Endothelial cell (in vitro differentiated cells): Measurements from ENCODE around the gene SMPD1. TPM values are rescaled to one million over a fixed set of nuclear protein-coding genes. Genes with fewer than 3 reads are reported as not detected.

ENCODE experiments used
- DNase-seq: peaks from one replicate; pipeline ENCODE4 v3.0.0; 2021; ENCODE audit warnings: low spot score
- H3K27ac Mint-ChIP-seq: one replicate; pipeline ENCODE4 v1.8.0; 2021; ENCODE audit warnings: mixed read lengths, inconsistent platforms; ENCODE audit not compliant: unreplicated experiment
- H3K27me3 Mint-ChIP-seq: one replicate; pipeline ENCODE4 v1.8.0; 2021; ENCODE audit warnings: mild to moderate bottlenecking, moderate library complexity, mixed read lengths, inconsistent platforms; ENCODE audit not compliant: unreplicated experiment
- H3K36me3 Mint-ChIP-seq: one replicate; pipeline ENCODE4 v1.8.0; 2021; ENCODE audit warnings: mild to moderate bottlenecking, low read depth, mixed read lengths, inconsistent platforms; ENCODE audit not compliant: unreplicated experiment
- H3K4me1 Mint-ChIP-seq: one replicate; pipeline ENCODE4 v1.8.0; 2021; ENCODE audit warnings: mild to moderate bottlenecking, mixed read lengths, inconsistent platforms; ENCODE audit not compliant: unreplicated experiment
- H3K4me3 Mint-ChIP-seq: one replicate; pipeline ENCODE4 v1.8.0; 2021; ENCODE audit warnings: mild to moderate bottlenecking, mixed read lengths, inconsistent platforms; ENCODE audit not compliant: unreplicated experiment
- H3K9me3 Mint-ChIP-seq: one replicate; pipeline ENCODE4 v1.8.0; 2021; ENCODE audit warnings: mixed read lengths, inconsistent platforms; ENCODE audit not compliant: unreplicated experiment
- total RNA-seq: library from RNA; stranded (reverse); fragmentation: NEBNext Ultra II Directional; extraction: Animal tissue kit (Norgen Biotek cat#: 25700); gene quantifications from one replicate; pipeline ENCODE4 v1.2.1, GENCODE V29; 2021; ENCODE audit not compliant: unreplicated experiment
- TF ChIP-seq, protein P1 (sequence below): fragments of 200-600 bp; sonication (generic); IDR thresholded peaks from one replicate; pipeline ENCODE4 v1.5.0; 2021; ENCODE audit warnings: antibody characterized with exemption; ENCODE audit not compliant: unreplicated experiment

SMPD1 gene
- total RNA-seq, 1 donor from 2014 or later: 24.8 TPM

- DNase-seq: peak; percentile 61
- Mint-ChIP-seq H3K4me1 (no peaks in the 10 kb centered on the region), H3K27ac (no peak overlapping the region), H3K4me3 (no peak overlapping the region), H3K36me3 (no peaks in the 10 kb centered on the region), H3K9me3 (no peaks in the 10 kb centered on the region), H3K27me3 (no peaks in the 10 kb centered on the region)
- TF ChIP-seq, protein P1, sequence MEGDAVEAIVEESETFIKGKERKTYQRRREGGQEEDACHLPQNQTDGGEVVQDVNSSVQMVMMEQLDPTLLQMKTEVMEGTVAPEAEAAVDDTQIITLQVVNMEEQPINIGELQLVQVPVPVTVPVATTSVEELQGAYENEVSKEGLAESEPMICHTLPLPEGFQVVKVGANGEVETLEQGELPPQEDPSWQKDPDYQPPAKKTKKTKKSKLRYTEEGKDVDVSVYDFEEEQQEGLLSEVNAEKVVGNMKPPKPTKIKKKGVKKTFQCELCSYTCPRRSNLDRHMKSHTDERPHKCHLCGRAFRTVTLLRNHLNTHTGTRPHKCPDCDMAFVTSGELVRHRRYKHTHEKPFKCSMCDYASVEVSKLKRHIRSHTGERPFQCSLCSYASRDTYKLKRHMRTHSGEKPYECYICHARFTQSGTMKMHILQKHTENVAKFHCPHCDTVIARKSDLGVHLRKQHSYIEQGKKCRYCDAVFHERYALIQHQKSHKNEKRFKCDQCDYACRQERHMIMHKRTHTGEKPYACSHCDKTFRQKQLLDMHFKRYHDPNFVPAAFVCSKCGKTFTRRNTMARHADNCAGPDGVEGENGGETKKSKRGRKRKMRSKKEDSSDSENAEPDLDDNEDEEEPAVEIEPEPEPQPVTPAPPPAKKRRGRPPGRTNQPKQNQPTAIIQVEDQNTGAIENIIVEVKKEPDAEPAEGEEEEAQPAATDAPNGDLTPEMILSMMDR: peak; percentile 47
Measured at GRCh38 chr11:6438979-6439571, 48.8 kb downstream of the SMPD1 start.

DNA sequence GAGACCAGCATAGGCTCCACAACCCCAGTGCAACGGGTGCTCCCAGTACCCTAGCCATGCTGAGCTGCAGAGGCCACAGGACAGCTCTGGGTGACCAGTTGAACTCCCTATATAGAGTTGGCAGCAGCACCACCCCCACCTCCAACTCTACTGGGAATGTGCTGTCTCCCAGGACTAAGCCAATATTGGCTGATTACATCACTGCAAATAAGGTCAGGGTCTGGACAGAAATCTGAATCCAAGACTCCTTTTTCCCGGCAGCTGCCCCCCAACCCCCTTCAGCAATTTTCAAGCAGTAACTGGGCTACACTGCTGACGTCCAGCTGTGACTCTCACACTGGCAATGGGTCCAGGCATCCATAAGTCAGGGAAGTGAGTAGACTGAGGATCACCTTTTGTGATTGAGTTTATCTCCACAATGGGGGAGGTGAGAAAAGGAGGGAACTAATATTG, 50.7 kb downstream of the SMPD1 start, which contains the start of gene HPX:
HPX (minus strand) TSS at position 82 of the 453 bp plus-strand sequence; CDS start at position 58, 24 bp downstream.
- H3K27me3 Mint-ChIP-seq: no peaks in the 10 kb centered on the region
- H3K27ac Mint-ChIP-seq: no peak within 1 kb of the TSS
- H3K9me3 Mint-ChIP-seq: no peaks in the 10 kb centered on the region
- H3K4me3 Mint-ChIP-seq: no peak within 1 kb of the TSS
- no peak for DNase-seq
- peaks cover 2% of the 10 kb centered on the region for H3K4me1 Mint-ChIP-seq
- TF ChIP-seq, protein P1: no peak
- no peaks in the 10 kb centered on the region for H3K36me3 Mint-ChIP-seq

DNA sequence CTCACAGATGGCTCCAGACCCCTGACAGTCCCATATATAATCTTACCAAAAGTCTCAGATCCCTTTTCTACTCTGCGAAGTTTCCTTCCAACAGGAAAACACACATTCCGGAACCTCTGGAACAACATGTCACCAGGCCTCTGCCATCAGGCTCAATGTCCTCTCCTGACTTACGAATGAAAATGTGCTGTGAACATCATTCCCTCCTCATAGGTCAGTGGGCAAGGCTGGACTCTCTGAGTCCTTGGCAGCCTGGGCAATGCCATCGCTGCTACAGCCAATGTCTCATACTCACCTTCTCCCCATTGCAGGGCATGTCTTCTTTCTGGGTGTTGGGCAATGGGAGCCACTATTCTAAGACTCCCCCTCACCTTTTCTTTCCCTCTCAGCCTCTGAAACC, 52.2 kb downstream of the SMPD1 start:
- no peak for DNase-seq
- peaks cover 6% of the 10 kb centered on the region for H3K4me1 Mint-ChIP-seq
- H3K36me3 Mint-ChIP-seq: no peaks in the 10 kb centered on the region
- TF ChIP-seq, protein P1: no peak
- no peaks in the 10 kb centered on the region for H3K27me3 Mint-ChIP-seq
- H3K27ac Mint-ChIP-seq: no peak overlapping the region
- H3K9me3 Mint-ChIP-seq: no peaks in the 10 kb centered on the region
- H3K4me3 Mint-ChIP-seq: no peak overlapping the region

DNA sequence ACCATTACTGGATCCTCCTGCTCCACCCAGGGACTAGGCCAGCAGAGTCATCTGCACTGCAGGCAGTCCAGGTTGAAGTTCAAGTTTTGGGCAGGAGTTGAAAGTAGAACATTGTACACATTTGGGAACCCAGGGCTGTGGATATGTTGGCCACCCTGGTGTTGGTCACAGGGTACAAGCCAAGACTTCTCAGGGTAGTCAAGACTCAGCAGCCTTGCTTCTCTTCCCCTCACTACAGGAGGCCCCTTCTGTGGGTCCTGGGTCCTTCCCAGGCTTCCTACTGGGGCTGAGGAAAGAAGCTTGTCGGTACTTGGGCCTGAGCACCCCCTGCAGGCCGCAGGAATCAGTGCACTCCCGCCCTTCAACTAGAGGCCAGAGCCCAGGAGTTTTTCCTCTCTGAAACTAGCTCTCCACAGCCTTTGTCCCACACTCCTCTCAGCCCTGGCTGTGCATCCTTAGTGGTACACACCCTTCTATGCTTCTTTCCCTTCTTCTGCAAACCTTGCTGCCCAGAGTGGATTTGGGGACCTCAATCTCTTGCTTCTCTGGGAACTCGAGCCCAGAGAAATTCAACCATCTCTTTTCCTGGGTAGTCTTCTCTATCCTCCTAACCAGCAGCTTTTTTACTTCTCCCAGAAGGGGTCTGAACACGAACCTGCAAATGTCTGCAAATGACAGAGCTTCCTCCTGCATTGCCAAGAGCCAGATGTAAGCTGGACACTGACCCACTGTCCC, 53.2 kb downstream of the SMPD1 start:
- Mint-ChIP-seq H3K4me3 (no peak overlapping the region), H3K27ac (no peak overlapping the region), H3K36me3 (no peaks in the 10 kb centered on the region), H3K9me3 (no peaks in the 10 kb centered on the region), H3K27me3 (no peaks in the 10 kb centered on the region), H3K4me1 (peaks cover 6% of the 10 kb centered on the region)
- peak; percentile 61 for DNase-seq
- TF ChIP-seq, protein P1: peak; percentile 78

Other genes starting within 250 kb of the SMPD1 start
- gene OR52B2, start 220.1 kb upstream of the SMPD1 start, total RNA-seq: not detected
- not detected for gene OR52W1, start 191.2 kb upstream of the SMPD1 start, total RNA-seq
- not detected for gene C11orf42, start 184.9 kb upstream of the SMPD1 start, total RNA-seq
- gene FHIP1B, start 155.8 kb upstream of the SMPD1 start, total RNA-seq: 29.3 TPM
- gene CNGA4, start 151.4 kb upstream of the SMPD1 start, total RNA-seq: not detected
- gene CCKBR, start 130.6 kb upstream of the SMPD1 start, total RNA-seq: 0.64 TPM
- 91.0 TPM for gene CAVIN3, start 70.0 kb upstream of the SMPD1 start, total RNA-seq
- gene APBB1, start 28.6 kb downstream of the SMPD1 start, total RNA-seq: 43.6 TPM
- gene HPX, start 50.5 kb downstream of the SMPD1 start, total RNA-seq: 1.4 TPM
- gene TRIM3, start 83.5 kb downstream of the SMPD1 start, total RNA-seq: 26.0 TPM
- gene ARFIP2, start 90.9 kb downstream of the SMPD1 start, total RNA-seq: 46.7 TPM
- gene TIMM10B, start 91.0 kb downstream of the SMPD1 start, total RNA-seq: 42.2 TPM
- 8.5 TPM for gene DNHD1, start 106.8 kb downstream of the SMPD1 start, total RNA-seq
- gene RRP8, start 213.1 kb downstream of the SMPD1 start, total RNA-seq: 14.6 TPM
- 183 TPM for gene ILK, start 213.3 kb downstream of the SMPD1 start, total RNA-seq
- gene TAF10, start 221.7 kb downstream of the SMPD1 start, total RNA-seq: 62.2 TPM
- 52.9 TPM for gene TPP1, start 228.9 kb downstream of the SMPD1 start, total RNA-seq